PFSK-1 (cell line): ENCODE measurements around the gene PNMA6F.

Source experiments
- POLR2AphosphoS5 ChIP-seq: IDR thresholded peaks from 2 replicates; pipeline ENCODE4 v1.6.1; 2012; ENCODE audit warnings: low read depth, mild to moderate bottlenecking, control low read depth, low read length, moderate library complexity
- REST ChIP-seq, 2 experiments: IDR thresholded peaks; 2 replicates each; pipeline versions ENCODE4 v1.6.1 to v1.8.0; 2011 to 2012; ENCODE audit warnings: low read depth in 2 of 2, low read length in 2 of 2, control low read depth in 1 of 2, inconsistent platforms in 1 of 2, mild to moderate bottlenecking in 1 of 2, moderate library complexity in 1 of 2; ENCODE audit not compliant: insufficient read depth in 1 of 2
- SIN3A ChIP-seq: IDR thresholded peaks from 2 replicates; pipeline ENCODE4 v1.6.1; 2012; ENCODE audit warnings: mild to moderate bottlenecking, low read length, moderate library complexity, borderline replicate concordance; ENCODE audit not compliant: insufficient read depth
- TAF1 ChIP-seq: IDR thresholded peaks from 2 replicates; pipeline ENCODE4 v1.6.1; 2012; ENCODE audit warnings: low read length, control low read depth, borderline replicate concordance; ENCODE audit not compliant: insufficient read depth

DNA sequence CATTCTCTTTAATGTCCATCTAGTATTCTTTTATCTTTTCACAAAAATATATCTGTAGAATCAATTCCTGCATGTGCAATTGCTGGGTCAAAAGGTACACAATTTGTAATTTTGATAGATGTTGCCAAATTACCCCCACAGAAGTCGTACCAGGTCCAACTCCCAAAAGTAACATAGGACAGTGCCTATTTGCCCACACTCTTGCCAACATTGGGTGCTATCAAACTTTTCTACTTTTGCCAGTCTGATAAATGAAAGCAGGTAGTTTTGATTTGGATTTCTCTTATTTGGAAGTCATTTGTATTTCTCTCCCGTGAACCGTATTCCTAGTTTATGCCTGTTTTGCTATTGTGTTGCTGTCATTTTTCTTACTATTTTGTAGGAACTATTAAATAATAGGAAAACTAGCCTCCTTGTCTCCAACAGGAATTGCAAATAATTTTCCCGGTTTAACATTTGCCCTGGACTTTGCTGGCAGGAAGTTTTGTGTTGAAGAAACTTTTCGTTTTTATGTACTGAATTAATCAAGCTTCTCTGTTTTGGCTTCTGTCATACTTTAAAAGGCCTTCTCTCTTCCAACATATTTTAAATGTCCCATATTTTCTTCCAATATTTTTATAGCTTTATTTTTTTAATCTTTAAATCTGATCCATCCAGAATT is 45.4 kb upstream of the PNMA6F start:
- TF ChIP-seq POLR2AphosphoS5: no peak
- no peak for TF ChIP-seq TAF1
- no peak for TF ChIP-seq REST (IDR thresholded peaks at IDR 0.05; ENCODE audit: insufficient read depth in 1 of 2, low read depth in 2 of 2, low read length in 2 of 2)
- TF ChIP-seq SIN3A: no peak
